WTC11 (cell line): ENCODE measurements around the gene MOGAT2. TPM values are rescaled to one million over a fixed set of nuclear protein-coding genes. Genes with fewer than 3 reads are reported as not detected.
"Not testable (repeated sequence)": the region's sequence is repeated elsewhere in the genome, so short reads cannot be mapped to it uniquely, and the experiment has no call there.

Experiments used
- ATAC-seq: fragments of 200-7000 bp; cut with Tn5 transposase; 2 replicates; pipeline ENCODE4 v1.10.0; 2021; ENCODE audit warnings: mild to moderate bottlenecking, moderate library complexity
- CTCF ChIA-PET: fragments of 300-600 bp; sonication (Branson Sonifier 250); formaldehyde crosslinking; loops from one replicate; lab custom pipeline; 2021; ENCODE audit warnings: antibody characterized with exemption; lab: Charles Lee
- POLR2A ChIA-PET: fragments of 350-600 bp; sonication (Branson Sonifier 250); formaldehyde crosslinking; loops from one replicate; lab custom pipeline; 2021; ENCODE audit warnings: antibody characterized with exemption; lab: Charles Lee
- DNase-seq: peaks from one replicate; pipeline ENCODE4 v3.0.0; 2021; ENCODE audit warnings: low spot score
- H3K27ac Mint-ChIP-seq: 2 replicates; pipeline ENCODE4 v1.8.0; 2021; ENCODE audit warnings: mixed read lengths
- H3K27me3 Mint-ChIP-seq: 2 replicates; pipeline ENCODE4 v1.8.0; 2021; ENCODE audit warnings: low read depth, mild to moderate bottlenecking, moderate library complexity, mixed read lengths
- H3K36me3 Mint-ChIP-seq: 2 replicates; pipeline ENCODE4 v1.8.0; 2021; ENCODE audit warnings: mixed read lengths
- H3K4me1 Mint-ChIP-seq: 2 replicates; pipeline ENCODE4 v1.8.0; 2022; ENCODE audit warnings: mixed read lengths
- H3K4me3 Mint-ChIP-seq: 2 replicates; pipeline ENCODE4 v1.8.0; 2021; ENCODE audit warnings: mild to moderate bottlenecking, moderate library complexity, mixed read lengths
- H3K9me3 Mint-ChIP-seq: 2 replicates; pipeline ENCODE4 v1.8.0; 2021; ENCODE audit warnings: mixed read lengths
- ATF6 ChIP-seq: sonication (generic); formaldehyde crosslinking; IDR thresholded peaks from 2 replicates; pipeline ENCODE4 v1.8.1; 2023; ENCODE audit warnings: mild to moderate bottlenecking, missing genetic modification reagents
- CBFB ChIP-seq: sonication (generic); formaldehyde crosslinking; IDR thresholded peaks from 2 replicates; pipeline ENCODE4 v1.8.1; 2022; ENCODE audit warnings: mild to moderate bottlenecking, low read depth, missing genetic modification reagents
- E2F4 ChIP-seq: sonication (generic); formaldehyde crosslinking; IDR thresholded peaks from 2 replicates; pipeline ENCODE4 v1.8.1; 2022; ENCODE audit warnings: low read depth, mild to moderate bottlenecking, moderate library complexity, missing genetic modification reagents, borderline replicate concordance
- FOXP1 ChIP-seq: sonication (generic); formaldehyde crosslinking; IDR thresholded peaks from 2 replicates; pipeline ENCODE4 v1.8.0; 2022; ENCODE audit warnings: missing genetic modification reagents, mild to moderate bottlenecking, moderate library complexity, borderline replicate concordance
- HMGA2 ChIP-seq: fragments of 250-450 bp; sonication (Bioruptor Pico); IDR thresholded peaks from 2 replicates; pipeline ENCODE4 v1.4.0; 2021; ENCODE audit warnings: mild to moderate bottlenecking, moderate library complexity
- NFATC4 ChIP-seq: fragments of 250-450 bp; sonication (Bioruptor Pico); IDR thresholded peaks from 2 replicates; pipeline ENCODE4 v1.9.0; 2021; ENCODE audit warnings: mild to moderate bottlenecking
- NR3C1 ChIP-seq: sonication (generic); formaldehyde crosslinking; conservative IDR thresholded peaks from 2 replicates; pipeline ENCODE4 v1.8.1; 2023; ENCODE audit warnings: low read depth, mild to moderate bottlenecking, missing genetic modification reagents
- RORB ChIP-seq: fragments of 250-450 bp; sonication (Bioruptor Pico); IDR thresholded peaks from 2 replicates; pipeline ENCODE4 v1.9.0; 2021; ENCODE audit warnings: mild to moderate bottlenecking
- SOX15 ChIP-seq: fragments of 250-450 bp; sonication (Bioruptor Pico); IDR thresholded peaks from 2 replicates; pipeline ENCODE4 v1.9.0; 2021; ENCODE audit warnings: mild to moderate bottlenecking
- TP53 ChIP-seq: sonication (generic); formaldehyde crosslinking; IDR thresholded peaks from 2 replicates; pipeline ENCODE4 v1.8.1; 2023; ENCODE audit warnings: mild to moderate bottlenecking, missing genetic modification reagents
- ZBTB21 ChIP-seq: sonication (generic); formaldehyde crosslinking; IDR thresholded peaks from 2 replicates; pipeline ENCODE4 v1.8.1; 2023; ENCODE audit warnings: mild to moderate bottlenecking, missing genetic modification reagents, borderline replicate concordance
- ZNF263 ChIP-seq: sonication (generic); formaldehyde crosslinking; IDR thresholded peaks from 2 replicates; pipeline ENCODE4 v1.8.1; 2022; ENCODE audit warnings: low read depth, mild to moderate bottlenecking, moderate library complexity, missing genetic modification reagents
- ZNF416 ChIP-seq: fragments of 250-450 bp; sonication (Bioruptor Pico); IDR thresholded peaks from 2 replicates; pipeline ENCODE4 v1.9.0; 2021; ENCODE audit warnings: mild to moderate bottlenecking, inconsistent platforms
- total RNA-seq: library from RNA; stranded (reverse); gene quantifications from 3 replicates; pipeline ENCODE4 v1.2.3, GENCODE V29; 2021
- TF ChIP-seq, protein P1 (sequence below): fragments of 250-450 bp; sonication (Bioruptor Pico); conservative IDR thresholded peaks from 2 replicates; pipeline ENCODE4 v1.9.0; 2021; ENCODE audit warnings: mild to moderate bottlenecking
- TF ChIP-seq, protein P2 (sequence below): fragments of 200-600 bp; IDR thresholded peaks from 2 replicates; pipeline ENCODE4 v1.8.0; 2022; ENCODE audit warnings: antibody characterized with exemption
- TF ChIP-seq, protein P3 (sequence below): sonication (generic); formaldehyde crosslinking; IDR thresholded peaks from 2 replicates; pipeline ENCODE4 v1.8.0; 2022; ENCODE audit warnings: missing genetic modification reagents
- TF ChIP-seq, protein P4 (sequence below): fragments of 250-450 bp; sonication (Bioruptor Pico); IDR thresholded peaks from 2 replicates; pipeline ENCODE4 v1.9.0; 2021; ENCODE audit warnings: moderate library complexity, mild to moderate bottlenecking, inconsistent platforms, borderline replicate concordance
- TF ChIP-seq, protein P5 (sequence below): sonication (generic); formaldehyde crosslinking; IDR thresholded peaks from 2 replicates; pipeline ENCODE4 v1.8.0; 2023; ENCODE audit warnings: missing genetic modification reagents

MOGAT2 gene
- total RNA-seq, 1 experiment from 2014 or later, result not detected

GRCh38 chr11:75745807-75746206 lies 28.2 kb downstream of the MOGAT2 start (continued):
- TF ChIP-seq NFATC4 (CRISPR knock-in tag) (no peak), FOXP1 (no peak), E2F4 (CRISPR knock-in tag) (no peak)

GRCh38 chr11:75748729-75749273 lies 31.2 kb downstream of the MOGAT2 start:
- H3K27ac Mint-ChIP-seq, ATAC-seq, CTCF ChIA-PET, DNase-seq, POLR2A ChIA-PET: not testable (repeated sequence)
- Mint-ChIP-seq H3K4me1 (peaks cover 12% of the 10 kb centered on the region), H3K36me3 (peaks cover 15% of the 10 kb centered on the region), H3K4me3 (peak overlapping the region; percentile 61), H3K27me3 (peaks cover 33% of the 10 kb centered on the region), H3K9me3 (peaks cover 15% of the 10 kb centered on the region)

GRCh38 chr11:75754933-75755332 lies 37.3 kb downstream of the MOGAT2 start:
- POLR2A ChIA-PET, result interaction anchor here (0.6 kb wide), 1 partner anchor 638 kb away, joined by 3 read pairs; no protein-coding TSS in a partner anchor
- ATAC-seq, H3K4me1 Mint-ChIP-seq, CTCF ChIA-PET, H3K4me3 Mint-ChIP-seq, H3K9me3 Mint-ChIP-seq, H3K36me3 Mint-ChIP-seq, H3K27me3 Mint-ChIP-seq, DNase-seq, H3K27ac Mint-ChIP-seq: not testable (repeated sequence)

DNA sequence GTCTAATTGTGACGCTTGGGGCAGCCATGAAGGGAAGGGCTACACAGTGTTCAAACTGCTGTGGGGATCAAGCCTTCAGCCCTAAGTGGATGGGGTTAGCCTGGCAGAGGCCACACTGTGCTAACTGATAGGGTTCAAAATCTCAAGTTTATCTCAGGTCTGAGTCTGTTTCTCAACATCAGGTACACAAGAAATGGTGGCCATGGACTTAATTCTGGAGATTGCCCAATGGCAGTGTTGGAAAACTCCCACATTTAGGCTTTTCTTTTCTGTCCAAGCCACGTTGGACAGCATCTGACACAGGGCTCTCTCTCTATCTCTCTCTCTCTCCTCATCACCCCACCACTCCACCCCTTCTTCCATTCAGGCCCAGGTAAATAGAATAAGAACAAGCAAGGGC lies 40.0 kb downstream of the MOGAT2 start:
- no peak overlapping the region for H3K27ac Mint-ChIP-seq
- ATAC-seq, result no peak
- CTCF ChIA-PET, result no interaction called here
- no peaks in the 10 kb centered on the region for H3K9me3 Mint-ChIP-seq
- DNase-seq, result no peak
- peaks cover 4% of the 10 kb centered on the region for H3K27me3 Mint-ChIP-seq
- no peak overlapping the region for H3K4me3 Mint-ChIP-seq
- peaks cover 2% of the 10 kb centered on the region; the same call in 1 of the 2 replicates for H3K36me3 Mint-ChIP-seq
- POLR2A ChIA-PET, result no interaction called here
- H3K4me1 Mint-ChIP-seq, result no peaks in the 10 kb centered on the region
- TF ChIP-seq RORB (CRISPR knock-in tag) (no peak), ATF6 (no peak), CBFB (CRISPR knock-in tag) (no peak), HMGA2 (CRISPR knock-in tag) (no peak), SOX15 (no peak), TP53 (CRISPR knock-in tag) (no peak), NR3C1 (CRISPR knock-in tag) (no peak), ZBTB21 (no peak), ZNF263 (CRISPR knock-in tag) (no peak), ZNF416 (CRISPR knock-in tag) (no peak)
- TF ChIP-seq, protein P1, sequence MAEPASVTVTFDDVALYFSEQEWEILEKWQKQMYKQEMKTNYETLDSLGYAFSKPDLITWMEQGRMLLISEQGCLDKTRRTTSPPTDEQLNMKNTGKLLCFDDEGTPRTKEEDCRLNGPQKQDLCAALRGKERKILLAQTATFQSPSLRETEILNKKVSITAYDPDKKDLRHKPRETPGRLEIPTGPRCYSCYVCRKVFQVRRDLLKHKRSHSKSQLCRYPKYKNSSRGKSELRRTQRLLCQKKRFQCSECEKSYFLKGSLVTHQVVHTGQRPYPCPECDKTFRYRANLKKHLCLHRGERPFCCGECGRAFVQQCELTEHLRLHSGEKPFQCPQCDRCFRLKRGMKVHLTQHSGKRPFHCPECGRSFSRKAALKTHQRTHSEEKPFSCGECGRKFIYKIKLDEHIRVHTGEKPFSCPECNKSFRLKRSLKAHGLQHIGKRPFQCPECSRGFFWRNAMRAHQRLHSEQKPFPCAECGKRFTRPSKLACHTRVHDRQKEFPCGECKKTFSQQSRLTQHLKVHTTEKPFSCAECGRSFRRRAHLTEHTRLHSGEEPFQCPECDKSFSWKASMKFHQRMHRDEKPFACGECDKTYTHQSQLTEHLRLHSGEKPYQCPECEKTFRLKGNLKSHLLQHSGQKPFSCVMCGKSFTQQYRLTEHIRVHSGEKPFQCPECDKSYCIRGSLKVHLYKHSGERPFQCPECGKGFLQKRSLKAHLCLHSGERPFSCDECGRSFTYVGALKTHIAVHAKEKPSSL, result no peak
- TF ChIP-seq, protein P2, sequence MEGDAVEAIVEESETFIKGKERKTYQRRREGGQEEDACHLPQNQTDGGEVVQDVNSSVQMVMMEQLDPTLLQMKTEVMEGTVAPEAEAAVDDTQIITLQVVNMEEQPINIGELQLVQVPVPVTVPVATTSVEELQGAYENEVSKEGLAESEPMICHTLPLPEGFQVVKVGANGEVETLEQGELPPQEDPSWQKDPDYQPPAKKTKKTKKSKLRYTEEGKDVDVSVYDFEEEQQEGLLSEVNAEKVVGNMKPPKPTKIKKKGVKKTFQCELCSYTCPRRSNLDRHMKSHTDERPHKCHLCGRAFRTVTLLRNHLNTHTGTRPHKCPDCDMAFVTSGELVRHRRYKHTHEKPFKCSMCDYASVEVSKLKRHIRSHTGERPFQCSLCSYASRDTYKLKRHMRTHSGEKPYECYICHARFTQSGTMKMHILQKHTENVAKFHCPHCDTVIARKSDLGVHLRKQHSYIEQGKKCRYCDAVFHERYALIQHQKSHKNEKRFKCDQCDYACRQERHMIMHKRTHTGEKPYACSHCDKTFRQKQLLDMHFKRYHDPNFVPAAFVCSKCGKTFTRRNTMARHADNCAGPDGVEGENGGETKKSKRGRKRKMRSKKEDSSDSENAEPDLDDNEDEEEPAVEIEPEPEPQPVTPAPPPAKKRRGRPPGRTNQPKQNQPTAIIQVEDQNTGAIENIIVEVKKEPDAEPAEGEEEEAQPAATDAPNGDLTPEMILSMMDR, result no peak
- TF ChIP-seq, protein P3, sequence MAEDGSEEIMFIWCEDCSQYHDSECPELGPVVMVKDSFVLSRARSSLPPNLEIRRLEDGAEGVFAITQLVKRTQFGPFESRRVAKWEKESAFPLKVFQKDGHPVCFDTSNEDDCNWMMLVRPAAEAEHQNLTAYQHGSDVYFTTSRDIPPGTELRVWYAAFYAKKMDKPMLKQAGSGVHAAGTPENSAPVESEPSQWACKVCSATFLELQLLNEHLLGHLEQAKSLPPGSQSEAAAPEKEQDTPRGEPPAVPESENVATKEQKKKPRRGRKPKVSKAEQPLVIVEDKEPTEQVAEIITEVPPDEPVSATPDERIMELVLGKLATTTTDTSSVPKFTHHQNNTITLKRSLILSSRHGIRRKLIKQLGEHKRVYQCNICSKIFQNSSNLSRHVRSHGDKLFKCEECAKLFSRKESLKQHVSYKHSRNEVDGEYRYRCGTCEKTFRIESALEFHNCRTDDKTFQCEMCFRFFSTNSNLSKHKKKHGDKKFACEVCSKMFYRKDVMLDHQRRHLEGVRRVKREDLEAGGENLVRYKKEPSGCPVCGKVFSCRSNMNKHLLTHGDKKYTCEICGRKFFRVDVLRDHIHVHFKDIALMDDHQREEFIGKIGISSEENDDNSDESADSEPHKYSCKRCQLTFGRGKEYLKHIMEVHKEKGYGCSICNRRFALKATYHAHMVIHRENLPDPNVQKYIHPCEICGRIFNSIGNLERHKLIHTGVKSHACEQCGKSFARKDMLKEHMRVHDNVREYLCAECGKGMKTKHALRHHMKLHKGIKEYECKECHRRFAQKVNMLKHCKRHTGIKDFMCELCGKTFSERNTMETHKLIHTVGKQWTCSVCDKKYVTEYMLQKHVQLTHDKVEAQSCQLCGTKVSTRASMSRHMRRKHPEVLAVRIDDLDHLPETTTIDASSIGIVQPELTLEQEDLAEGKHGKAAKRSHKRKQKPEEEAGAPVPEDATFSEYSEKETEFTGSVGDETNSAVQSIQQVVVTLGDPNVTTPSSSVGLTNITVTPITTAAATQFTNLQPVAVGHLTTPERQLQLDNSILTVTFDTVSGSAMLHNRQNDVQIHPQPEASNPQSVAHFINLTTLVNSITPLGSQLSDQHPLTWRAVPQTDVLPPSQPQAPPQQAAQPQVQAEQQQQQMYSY, result no peak
- TF ChIP-seq, protein P4, sequence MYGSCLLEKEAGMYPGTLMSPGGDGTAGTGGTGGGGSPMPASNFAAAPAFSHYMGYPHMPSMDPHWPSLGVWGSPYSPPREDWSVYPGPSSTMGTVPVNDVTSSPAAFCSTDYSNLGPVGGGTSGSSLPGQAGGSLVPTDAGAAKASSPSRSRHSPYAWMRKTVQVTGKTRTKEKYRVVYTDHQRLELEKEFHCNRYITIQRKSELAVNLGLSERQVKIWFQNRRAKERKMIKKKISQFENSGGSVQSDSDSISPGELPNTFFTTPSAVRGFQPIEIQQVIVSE (CRISPR knock-in tag), result no peak
- TF ChIP-seq, protein P5, sequence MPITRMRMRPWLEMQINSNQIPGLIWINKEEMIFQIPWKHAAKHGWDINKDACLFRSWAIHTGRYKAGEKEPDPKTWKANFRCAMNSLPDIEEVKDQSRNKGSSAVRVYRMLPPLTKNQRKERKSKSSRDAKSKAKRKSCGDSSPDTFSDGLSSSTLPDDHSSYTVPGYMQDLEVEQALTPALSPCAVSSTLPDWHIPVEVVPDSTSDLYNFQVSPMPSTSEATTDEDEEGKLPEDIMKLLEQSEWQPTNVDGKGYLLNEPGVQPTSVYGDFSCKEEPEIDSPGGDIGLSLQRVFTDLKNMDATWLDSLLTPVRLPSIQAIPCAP, result no peak
